ENCODE results near the gene PTPRN2.

PTPRN2 gene

DNA sequence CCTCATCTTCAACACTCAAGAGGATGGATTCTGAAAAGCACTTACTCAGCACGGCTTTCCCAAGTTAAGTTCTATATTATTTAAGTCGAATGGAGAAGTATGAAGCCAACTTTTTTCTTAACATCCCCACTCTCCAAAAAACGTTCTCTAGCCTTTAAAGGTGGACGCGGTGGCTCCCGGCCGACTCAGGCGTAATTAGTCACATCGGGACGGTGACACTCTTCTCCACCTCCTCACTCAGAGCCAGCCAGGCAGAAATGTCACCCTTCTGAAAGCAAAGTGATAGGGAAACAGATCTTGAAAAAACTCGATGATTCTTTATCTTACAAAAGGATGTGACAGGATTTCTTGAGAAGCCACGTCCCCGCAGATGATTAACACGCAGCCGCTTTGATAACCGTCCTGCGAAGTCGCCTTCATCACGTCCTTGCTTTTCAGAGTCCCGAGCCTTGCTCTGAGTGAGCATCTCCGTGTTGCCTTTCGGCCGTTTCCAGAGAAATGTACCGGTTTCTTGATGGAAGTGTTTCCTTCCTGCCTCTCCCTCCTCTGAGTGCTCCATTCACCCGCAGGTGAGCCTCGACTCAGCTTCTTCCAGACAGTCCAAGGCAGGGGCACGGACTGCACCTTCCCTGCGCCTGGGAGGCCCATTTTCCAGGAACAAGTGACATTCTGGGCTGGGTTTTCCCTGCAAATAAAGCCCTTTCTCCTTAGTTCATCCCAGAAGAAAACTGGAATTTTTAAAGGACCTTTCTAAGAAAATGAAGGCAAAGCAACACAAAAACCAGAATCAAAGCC is 936.1 kb downstream of the PTPRN2 start:
- WGBS, 2 donors (ENCODE audit: extremely low coverage in 2 of 2, insufficient read length in 2 of 2, insufficient replicate concordance in 1 of 2), result no CpG with 5 or more reads among the region's 28 CpGs
- Histone ChIP-seq H3K4me3 (ENCODE audit: low read length in 2 of 2) (no peak overlapping the region), H3K18ac (ENCODE audit: low read length) (no peak overlapping the region), H2AK5ac (ENCODE audit: low read depth, low read length) (no peak overlapping the region), H2BK12ac (ENCODE audit: low read length) (no peak overlapping the region), H2BK5ac (ENCODE audit: low read length) (no peak overlapping the region), H3K4me1 (ENCODE audit: control insufficient read depth in 2 of 2, insufficient read depth in 1 of 2, low read depth in 1 of 2, low read length in 2 of 2) (no peaks in the 10 kb centered on the region), H2AFZ (ENCODE audit: low read length) (no peak overlapping the region), H3K9ac (ENCODE audit: low read depth, low read length, poor library complexity) (no peak overlapping the region), H3K4ac (ENCODE audit: low read length) (no peak overlapping the region), H3K9me3 (replicated peaks in 1 of 2; ENCODE audit: control insufficient read depth in 2 of 2, insufficient read depth in 1 of 2, low read depth in 1 of 2, low read length in 2 of 2) (peaks cover 2 to 11% of the 10 kb centered on the region in 2 donors), H2BK15ac (ENCODE audit: low read length) (no peak overlapping the region), H3K14ac (ENCODE audit: low read length) (no peak overlapping the region), H3K27me3 (ENCODE audit: control insufficient read depth in 3 of 3, insufficient read depth in 3 of 3, low read depth in 1 of 3, low read length in 3 of 3) (no peaks in the 10 kb centered on the region), H3K4me2 (ENCODE audit: insufficient read depth, low read length, poor library complexity, severe bottlenecking) (no peak overlapping the region), H4K8ac (ENCODE audit: low read depth, low read length) (no peak overlapping the region), H3K23ac (ENCODE audit: low read depth, low read length, poor library complexity) (no peak overlapping the region), H4K91ac (ENCODE audit: low read depth, low read length, poor library complexity) (no peak overlapping the region), H3K36me3 (replicated peaks in 1 of 2; ENCODE audit: control insufficient read depth in 2 of 2, insufficient read depth in 2 of 2, low read length in 2 of 2) (peaks cover 59 to 82% of the 10 kb centered on the region in 2 donors), H3K79me1 (ENCODE audit: low read depth, low read length) (peaks cover 26% of the 10 kb centered on the region), H3K27ac (replicated peaks; ENCODE audit: low read length) (no peak overlapping the region), H2BK120ac (ENCODE audit: low read depth, low read length) (no peak overlapping the region)
- no peak for DNase-seq (ENCODE audit: low spot score)

- peaks cover 0 to 19% of the 10 kb centered on the region in 2 donors for H3K9me3 ChIP-seq (replicated peaks in 1 of 2; ENCODE audit: control insufficient read depth in 2 of 2, insufficient read depth in 1 of 2, low read depth in 1 of 2, low read length in 2 of 2)
- peak overlapping the region; percentile 17 for H3K23ac ChIP-seq (ENCODE audit: low read depth, low read length, poor library complexity)
- no peak overlapping the region for H2BK15ac ChIP-seq (ENCODE audit: low read length)
- no CpG with 5 or more reads among the region's 19 CpGs for WGBS, 2 donors (ENCODE audit: extremely low coverage in 2 of 2, insufficient read length in 2 of 2, insufficient replicate concordance in 1 of 2)
- H3K18ac ChIP-seq (ENCODE audit: low read length), result no peak overlapping the region
- H3K9ac ChIP-seq (ENCODE audit: low read depth, low read length, poor library complexity), result no peak overlapping the region
- no peak overlapping the region for H3K4ac ChIP-seq (ENCODE audit: low read length)
- no peak overlapping the region for H3K4me3 ChIP-seq (ENCODE audit: low read length in 2 of 2)
- no peak overlapping the region for H2BK120ac ChIP-seq (ENCODE audit: low read depth, low read length)
- no peaks in the 10 kb centered on the region for H3K27me3 ChIP-seq (ENCODE audit: control insufficient read depth in 3 of 3, insufficient read depth in 3 of 3, low read depth in 1 of 3, low read length in 3 of 3)
- peaks cover 59 to 82% of the 10 kb centered on the region in 2 donors for H3K36me3 ChIP-seq (replicated peaks in 1 of 2; ENCODE audit: control insufficient read depth in 2 of 2, insufficient read depth in 2 of 2, low read length in 2 of 2)
- no peak overlapping the region for H2AFZ ChIP-seq (ENCODE audit: low read length)
- DNase-seq (ENCODE audit: low spot score), result no peak
- no peak overlapping the region for H3K4me2 ChIP-seq (ENCODE audit: insufficient read depth, low read length, poor library complexity, severe bottlenecking)
- H4K8ac ChIP-seq (ENCODE audit: low read depth, low read length), result no peak overlapping the region
- H2BK12ac ChIP-seq (ENCODE audit: low read length), result no peak overlapping the region
- H3K4me1 ChIP-seq (ENCODE audit: control insufficient read depth in 2 of 2, insufficient read depth in 1 of 2, low read depth in 1 of 2, low read length in 2 of 2), result no peaks in the 10 kb centered on the region
- no peak overlapping the region for H2AK5ac ChIP-seq (ENCODE audit: low read depth, low read length)
- H3K27ac ChIP-seq (replicated peaks; ENCODE audit: low read length), result no peak overlapping the region
- H3K79me1 ChIP-seq (ENCODE audit: low read depth, low read length), result peaks cover 20% of the 10 kb centered on the region
- no peak overlapping the region for H3K14ac ChIP-seq (ENCODE audit: low read length)
- H4K91ac ChIP-seq (ENCODE audit: low read depth, low read length, poor library complexity), result no peak overlapping the region
- no peak overlapping the region for H2BK5ac ChIP-seq (ENCODE audit: low read length)
These were observed 936.8 kb downstream of the PTPRN2 start for GRCh38 chr7:157650801-157651200.

DNA sequence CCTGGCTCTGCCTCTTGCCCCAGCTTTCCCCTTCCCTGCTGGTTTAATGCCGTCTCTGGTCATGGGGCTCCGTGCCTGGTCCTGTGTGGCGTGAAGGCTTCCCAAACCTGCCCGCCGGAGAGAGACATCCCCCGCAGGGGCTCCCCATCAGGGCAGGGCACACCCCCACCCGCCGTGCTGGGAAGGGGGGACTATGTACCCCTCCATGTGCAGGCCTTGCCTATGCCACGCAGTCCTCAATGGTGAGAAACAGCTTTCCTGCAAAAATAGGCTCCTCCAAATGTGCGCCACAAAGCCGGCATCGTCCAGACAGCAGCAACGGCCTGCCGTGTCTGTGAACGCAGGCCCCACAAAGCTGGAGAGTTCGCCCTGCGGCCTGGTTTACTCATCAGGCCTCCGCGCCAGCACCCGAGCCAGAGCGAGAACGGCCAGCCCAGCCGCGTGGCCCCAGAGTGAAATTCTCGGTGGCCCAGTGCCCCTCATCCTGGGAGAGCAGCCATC is 937.4 kb downstream of the PTPRN2 start:
- no peak overlapping the region for H4K91ac ChIP-seq (ENCODE audit: low read depth, low read length, poor library complexity)
- no peak overlapping the region for H3K4me2 ChIP-seq (ENCODE audit: insufficient read depth, low read length, poor library complexity, severe bottlenecking)
- no peak overlapping the region for H2BK5ac ChIP-seq (ENCODE audit: low read length)
- no peak for DNase-seq (ENCODE audit: low spot score)
- no peak overlapping the region for H3K23ac ChIP-seq (ENCODE audit: low read depth, low read length, poor library complexity)
- no peak overlapping the region for H3K4me3 ChIP-seq (ENCODE audit: low read length in 2 of 2)
- H3K4me1 ChIP-seq (ENCODE audit: control insufficient read depth in 2 of 2, insufficient read depth in 1 of 2, low read depth in 1 of 2, low read length in 2 of 2), result no peaks in the 10 kb centered on the region
- H2BK12ac ChIP-seq (ENCODE audit: low read length), result no peak overlapping the region
- no peak overlapping the region for H3K18ac ChIP-seq (ENCODE audit: low read length)
- H2AK5ac ChIP-seq (ENCODE audit: low read depth, low read length), result no peak overlapping the region
- no peak overlapping the region for H3K9ac ChIP-seq (ENCODE audit: low read depth, low read length, poor library complexity)
- no peak overlapping the region for H3K14ac ChIP-seq (ENCODE audit: low read length)
- H2BK15ac ChIP-seq (ENCODE audit: low read length), result no peak overlapping the region
- H3K79me1 ChIP-seq (ENCODE audit: low read depth, low read length), result peaks cover 16% of the 10 kb centered on the region
- H3K27ac ChIP-seq (replicated peaks; ENCODE audit: low read length), result no peak overlapping the region
- H3K4ac ChIP-seq (ENCODE audit: low read length), result no peak overlapping the region
- H2BK120ac ChIP-seq (ENCODE audit: low read depth, low read length), result no peak overlapping the region
- no peak overlapping the region for H2AFZ ChIP-seq (ENCODE audit: low read length)
- no peaks in the 10 kb centered on the region for H3K27me3 ChIP-seq (ENCODE audit: control insufficient read depth in 3 of 3, insufficient read depth in 3 of 3, low read depth in 1 of 3, low read length in 3 of 3)
- no CpG with 5 or more reads among the region's 25 CpGs for WGBS, 2 donors (ENCODE audit: extremely low coverage in 2 of 2, insufficient read length in 2 of 2, insufficient replicate concordance in 1 of 2)
- H4K8ac ChIP-seq (ENCODE audit: low read depth, low read length), result no peak overlapping the region
- peaks cover under 1 to 25% of the 10 kb centered on the region in 2 donors for H3K9me3 ChIP-seq (replicated peaks in 1 of 2; ENCODE audit: control insufficient read depth in 2 of 2, insufficient read depth in 1 of 2, low read depth in 1 of 2, low read length in 2 of 2)
- H3K36me3 ChIP-seq (replicated peaks in 1 of 2; ENCODE audit: control insufficient read depth in 2 of 2, insufficient read depth in 2 of 2, low read length in 2 of 2), result peaks cover 59 to 82% of the 10 kb centered on the region in 2 donors

GRCh38 chr7:157646551-157646950 is 941.1 kb downstream of the PTPRN2 start:
- no peak overlapping the region for H4K8ac ChIP-seq (ENCODE audit: low read depth, low read length)
- H2BK15ac ChIP-seq (ENCODE audit: low read length), result no peak overlapping the region
- no peak overlapping the region for H2BK120ac ChIP-seq (ENCODE audit: low read depth, low read length)
- no peak for DNase-seq (ENCODE audit: low spot score)
- no peak overlapping the region for H3K27ac ChIP-seq (replicated peaks; ENCODE audit: low read length)
- H2AFZ ChIP-seq (ENCODE audit: low read length), result no peak overlapping the region
- H3K18ac ChIP-seq (ENCODE audit: low read length), result no peak overlapping the region
- H3K9me3 ChIP-seq (replicated peaks in 1 of 2; ENCODE audit: control insufficient read depth in 2 of 2, insufficient read depth in 1 of 2, low read depth in 1 of 2, low read length in 2 of 2), result peaks cover 20 to 58% of the 10 kb centered on the region in 2 donors
- H3K27me3 ChIP-seq (ENCODE audit: control insufficient read depth in 3 of 3, insufficient read depth in 3 of 3, low read depth in 1 of 3, low read length in 3 of 3), result no peaks in the 10 kb centered on the region
- H3K36me3 ChIP-seq (replicated peaks in 1 of 2; ENCODE audit: control insufficient read depth in 2 of 2, insufficient read depth in 2 of 2, low read length in 2 of 2), result peaks cover 61 to 84% of the 10 kb centered on the region in 2 donors
- H3K4me1 ChIP-seq (ENCODE audit: control insufficient read depth in 2 of 2, insufficient read depth in 1 of 2, low read depth in 1 of 2, low read length in 2 of 2), result no peaks in the 10 kb centered on the region
- no peak overlapping the region for H3K4me3 ChIP-seq (ENCODE audit: low read length in 2 of 2)
- no peak overlapping the region for H3K14ac ChIP-seq (ENCODE audit: low read length)
- no peak overlapping the region for H2AK5ac ChIP-seq (ENCODE audit: low read depth, low read length)
- no peak overlapping the region for H3K9ac ChIP-seq (ENCODE audit: low read depth, low read length, poor library complexity)
- no CpG with 5 or more reads among the region's 13 CpGs for WGBS, 2 donors (ENCODE audit: extremely low coverage in 2 of 2, insufficient read length in 2 of 2, insufficient replicate concordance in 1 of 2)
- H2BK12ac ChIP-seq (ENCODE audit: low read length), result no peak overlapping the region
- H3K79me1 ChIP-seq (ENCODE audit: low read depth, low read length), result peaks cover 18% of the 10 kb centered on the region
- H3K23ac ChIP-seq (ENCODE audit: low read depth, low read length, poor library complexity), result no peak overlapping the region
- no peak overlapping the region for H4K91ac ChIP-seq (ENCODE audit: low read depth, low read length, poor library complexity)
- H3K4me2 ChIP-seq (ENCODE audit: insufficient read depth, low read length, poor library complexity, severe bottlenecking), result no peak overlapping the region
- no peak overlapping the region for H3K4ac ChIP-seq (ENCODE audit: low read length)
- no peak overlapping the region for H2BK5ac ChIP-seq (ENCODE audit: low read length)
